RPMI7951 (cell line): ENCODE results near the gene CTXN2. TPM values are rescaled to one million over a fixed set of nuclear protein-coding genes. Genes with fewer than 3 reads are reported as not detected.

Source experiments
- DNase-seq: peaks from one replicate; pipeline ENCODE4 v3.0.0-alpha.2; 2012; ENCODE audit warnings: low read depth
- total RNA-seq: library from RNA; depleted of rRNA; stranded (reverse); fragments of >200 nt; shearing (Covaris generic); gene quantifications from 2 replicates; pipeline ENCODE4 v1.2.3, GENCODE V29; 2014; rRNA removed

Gene CTXN2
- not detected in 2 replicates for total RNA-seq

GRCh38 chr15:48191574-48192225 is at the start of gene CTXN2:
CTXN2 (plus strand) TSS chr15:48191665; CDS start chr15:48201301, 9,636 bp downstream.
- no peak for DNase-seq

- no peak for DNase-seq
Measured at GRCh38 chr15:48143856-48144255, 47.6 kb upstream of the CTXN2 start.

- DNase-seq = peak; percentile 15
Measured at GRCh38 chr15:48144889-48145288, 46.6 kb upstream of the CTXN2 start.

GRCh38 chr15:48145923-48146322 is 45.5 kb upstream of the CTXN2 start:
- DNase-seq = no peak

- no peak for DNase-seq
Measured at GRCh38 chr15:48147358-48147757, 44.1 kb upstream of the CTXN2 start.

- peak; percentile 41 for DNase-seq
Measured at GRCh38 chr15:48149858-48150257, 41.6 kb upstream of the CTXN2 start.

- DNase-seq = no peak
Measured at GRCh38 chr15:48153526-48153925, 37.9 kb upstream of the CTXN2 start.

GRCh38 chr15:48168616-48169015 is 22.8 kb upstream of the CTXN2 start:
- DNase-seq = no peak

GRCh38 chr15:48170981-48171380 is 20.5 kb upstream of the CTXN2 start:
- no peak for DNase-seq

GRCh38 chr15:48175126-48175525 is 16.3 kb upstream of the CTXN2 start:
- no peak for DNase-seq

GRCh38 chr15:48176112-48176511 is 15.4 kb upstream of the CTXN2 start:
- DNase-seq = peak; percentile 66

- no peak for DNase-seq
Measured at GRCh38 chr15:48176957-48177356, 14.5 kb upstream of the CTXN2 start.

GRCh38 chr15:48177383-48177765 is 14.1 kb upstream of the CTXN2 start:
- DNase-seq = peak; percentile 53

GRCh38 chr15:48177766-48178647 is 13.5 kb upstream of the CTXN2 start, which contains the start of gene MYEF2:
MYEF2 (minus strand) TSS chr15:48178295; CDS start chr15:48178237, 58 bp downstream.
- DNase-seq = peak; percentile 77

- no peak for DNase-seq
Measured at GRCh38 chr15:48178648-48178931, 12.9 kb upstream of the CTXN2 start.

- DNase-seq = no peak
Measured at GRCh38 chr15:48182749-48183148, 8.7 kb upstream of the CTXN2 start.

GRCh38 chr15:48185529-48185928 is 5.9 kb upstream of the CTXN2 start:
- DNase-seq = no peak

- no peak for DNase-seq
Measured at GRCh38 chr15:48186271-48186670, 5.2 kb upstream of the CTXN2 start.

- DNase-seq = peak; percentile 65
Measured at GRCh38 chr15:48190932-48191573, 412 bp upstream of the CTXN2 start.

- DNase-seq = no peak
Measured at GRCh38 chr15:48202068-48202467, 10.6 kb downstream of the CTXN2 start.

GRCh38 chr15:48205981-48206380 is 14.5 kb downstream of the CTXN2 start, which contains the start of gene SLC12A1:
SLC12A1 (plus strand) TSS chr15:48206302; CDS start chr15:48207720, 1,418 bp downstream.
- DNase-seq = no peak

- DNase-seq = no peak
Measured at GRCh38 chr15:48221261-48221660, 29.8 kb downstream of the CTXN2 start.

- DNase-seq = no peak
Measured at GRCh38 chr15:48221885-48222284, 30.4 kb downstream of the CTXN2 start.
